ENCODE measurements around the gene NUDT15.

The NUDT15 gene

DNA sequence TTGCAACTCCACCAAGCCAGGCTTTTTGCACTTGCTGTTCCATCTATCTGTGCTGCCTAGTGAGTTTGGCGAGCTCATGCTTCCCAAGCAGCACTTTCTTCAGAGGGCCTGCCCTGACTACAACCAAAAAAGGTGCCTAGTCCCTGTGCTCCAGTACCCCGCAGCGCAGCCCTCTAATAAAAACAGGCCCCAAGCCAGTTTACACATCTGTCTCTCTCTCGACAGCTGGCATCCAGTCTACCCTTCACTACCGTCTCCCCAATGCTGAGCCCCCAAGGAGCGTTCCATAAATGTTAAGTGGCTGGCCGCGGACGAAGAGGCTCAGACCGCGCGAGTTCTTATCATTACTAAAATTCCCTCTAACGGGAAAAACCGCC lies 56.9 kb downstream of the NUDT15 start:
- Histone ChIP-seq H3K27me3 (ENCODE audit: insufficient read depth, low read length) (no peaks in the 10 kb centered on the region), H3K9me2 (ENCODE audit: low read depth, low read length) (no peaks in the 10 kb centered on the region), H3K27ac (ENCODE audit: low read depth, low read length, poor library complexity, severe bottlenecking) (peak overlapping the region; percentile 14), H3K9me3 (ENCODE audit: low read length) (no peaks in the 10 kb centered on the region), H2AFZ (ENCODE audit: low read length) (no peak overlapping the region), H3K79me2 (ENCODE audit: insufficient read depth, low read length) (peaks cover 55% of the 10 kb centered on the region), H3K4me3 (ENCODE audit: low read depth, low read length, poor library complexity, severe bottlenecking) (peak overlapping the region; percentile 96), H3K4me1 (ENCODE audit: insufficient read depth, low read length, severe bottlenecking) (peaks cover 20% of the 10 kb centered on the region), H3K36me3 (ENCODE audit: insufficient read depth, low read length) (peaks cover under 1% of the 10 kb centered on the region), H4K20me1 (ENCODE audit: insufficient read depth, low read length) (no peaks in the 10 kb centered on the region), H3F3A (ENCODE audit: insufficient read depth, low read length) (no peaks in the 10 kb centered on the region), H3K4me2 (ENCODE audit: low read length) (peak overlapping the region; percentile 96), H3K9ac (ENCODE audit: low read length) (peak overlapping the region; percentile 96)
- TF ChIP-seq, protein P1, sequence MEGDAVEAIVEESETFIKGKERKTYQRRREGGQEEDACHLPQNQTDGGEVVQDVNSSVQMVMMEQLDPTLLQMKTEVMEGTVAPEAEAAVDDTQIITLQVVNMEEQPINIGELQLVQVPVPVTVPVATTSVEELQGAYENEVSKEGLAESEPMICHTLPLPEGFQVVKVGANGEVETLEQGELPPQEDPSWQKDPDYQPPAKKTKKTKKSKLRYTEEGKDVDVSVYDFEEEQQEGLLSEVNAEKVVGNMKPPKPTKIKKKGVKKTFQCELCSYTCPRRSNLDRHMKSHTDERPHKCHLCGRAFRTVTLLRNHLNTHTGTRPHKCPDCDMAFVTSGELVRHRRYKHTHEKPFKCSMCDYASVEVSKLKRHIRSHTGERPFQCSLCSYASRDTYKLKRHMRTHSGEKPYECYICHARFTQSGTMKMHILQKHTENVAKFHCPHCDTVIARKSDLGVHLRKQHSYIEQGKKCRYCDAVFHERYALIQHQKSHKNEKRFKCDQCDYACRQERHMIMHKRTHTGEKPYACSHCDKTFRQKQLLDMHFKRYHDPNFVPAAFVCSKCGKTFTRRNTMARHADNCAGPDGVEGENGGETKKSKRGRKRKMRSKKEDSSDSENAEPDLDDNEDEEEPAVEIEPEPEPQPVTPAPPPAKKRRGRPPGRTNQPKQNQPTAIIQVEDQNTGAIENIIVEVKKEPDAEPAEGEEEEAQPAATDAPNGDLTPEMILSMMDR (IDR thresholded peaks at IDR 0.05; ENCODE audit: low read length): no peak
- no peak for TF ChIP-seq EZH2 (IDR thresholded peaks at IDR 0.05; ENCODE audit: borderline replicate concordance, low read length)

DNA sequence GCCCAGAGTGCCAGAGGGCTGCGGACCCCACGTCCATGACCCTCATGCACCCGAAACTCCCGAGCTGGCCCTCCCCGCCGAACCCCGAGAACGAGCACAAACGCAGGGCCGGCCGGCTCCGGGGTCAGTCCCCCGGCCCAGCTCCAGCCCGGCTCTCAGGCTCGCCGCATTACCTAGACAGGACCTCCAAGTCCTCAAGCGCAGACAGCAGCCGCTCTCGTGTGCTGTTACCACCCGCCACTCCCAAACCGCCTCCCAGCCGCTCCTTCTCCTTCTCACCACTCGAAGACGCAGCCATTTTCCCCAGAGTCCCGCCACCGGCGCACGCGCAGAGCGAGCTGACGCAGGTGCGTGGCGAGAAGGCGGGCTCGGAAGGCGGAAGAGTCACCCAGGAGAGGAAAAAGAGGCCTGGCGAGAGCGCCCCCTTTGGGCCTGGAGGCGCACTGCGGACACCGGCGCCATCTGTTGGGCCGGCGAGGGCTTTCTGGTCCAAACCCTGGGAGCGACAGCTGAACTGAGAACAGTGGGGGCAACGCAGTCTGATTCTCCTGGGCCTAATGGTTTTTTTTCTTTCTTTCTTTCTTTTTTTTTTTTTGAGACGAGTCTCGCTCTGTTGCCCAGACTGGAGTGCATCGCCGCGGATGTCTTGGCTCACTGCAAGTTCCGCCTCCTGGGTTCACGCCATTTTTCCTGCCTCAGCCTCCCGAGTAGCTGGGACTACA lies 57.4 kb downstream of the NUDT15 start, which contains the start of gene MED4:
Gene MED4, minus strand, starts transcription at position 324 of the 722 bp plus-strand sequence. Its CDS starts 26 bp downstream, at position 298.
- H3K9ac ChIP-seq (ENCODE audit: low read length): peak within 1 kb of the TSS; percentile 96
- peak within 1 kb of the TSS; percentile 96 for H3K4me2 ChIP-seq (ENCODE audit: low read length)
- no peaks in the 10 kb centered on the region; the same call in none of the 2 replicates for H3K36me3 ChIP-seq (ENCODE audit: insufficient read depth, low read length)
- H3K4me3 ChIP-seq (ENCODE audit: low read depth, low read length, poor library complexity, severe bottlenecking): peak within 1 kb of the TSS; percentile 96
- peaks cover 20% of the 10 kb centered on the region for H3K4me1 ChIP-seq (ENCODE audit: insufficient read depth, low read length, severe bottlenecking)
- H4K20me1 ChIP-seq (ENCODE audit: insufficient read depth, low read length): no peaks in the 10 kb centered on the region
- TF ChIP-seq, protein P1 (IDR thresholded peaks at IDR 0.05; ENCODE audit: low read length): peak; percentile 97
- TF ChIP-seq EZH2 (IDR thresholded peaks at IDR 0.05; ENCODE audit: borderline replicate concordance, low read length): no peak
- H3K9me2 ChIP-seq (ENCODE audit: low read depth, low read length): no peaks in the 10 kb centered on the region
- H3K9me3 ChIP-seq (ENCODE audit: low read length): no peaks in the 10 kb centered on the region
- H3F3A ChIP-seq (ENCODE audit: insufficient read depth, low read length): no peaks in the 10 kb centered on the region
- H2AFZ ChIP-seq (ENCODE audit: low read length): peak within 1 kb of the TSS; percentile 50; the same call in 1 of the 2 replicates
- H3K27ac ChIP-seq (ENCODE audit: low read depth, low read length, poor library complexity, severe bottlenecking): peak within 1 kb of the TSS; percentile 14
- no peaks in the 10 kb centered on the region for H3K27me3 ChIP-seq (ENCODE audit: insufficient read depth, low read length)
- H3K79me2 ChIP-seq (ENCODE audit: insufficient read depth, low read length): peaks cover 49% of the 10 kb centered on the region

DNA sequence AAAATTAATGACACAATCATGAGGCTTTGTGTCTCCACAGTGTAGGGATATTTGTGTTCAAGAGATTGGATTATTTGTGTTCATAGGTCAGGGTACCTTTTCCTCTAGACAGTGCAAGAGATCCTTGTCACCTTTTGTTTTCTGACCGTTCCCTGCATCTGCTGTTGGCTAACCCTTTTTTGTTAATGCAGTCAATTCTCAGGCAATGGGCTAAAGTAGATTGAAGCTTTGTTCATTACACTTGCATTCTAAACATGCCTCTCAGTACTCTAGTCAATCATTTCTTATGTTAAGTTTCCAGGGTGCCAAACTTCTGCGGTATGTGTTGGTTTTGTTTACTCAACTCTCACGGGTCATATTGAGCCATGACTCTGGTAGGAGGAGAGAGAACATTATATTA lies 59.1 kb downstream of the NUDT15 start:
- no peak for TF ChIP-seq EZH2 (IDR thresholded peaks at IDR 0.05; ENCODE audit: borderline replicate concordance, low read length)
- TF ChIP-seq, protein P1 (IDR thresholded peaks at IDR 0.05; ENCODE audit: low read length): no peak
- Histone ChIP-seq H3K9ac (ENCODE audit: low read length) (no peak overlapping the region), H3K27ac (ENCODE audit: low read depth, low read length, poor library complexity, severe bottlenecking) (no peak overlapping the region), H3K9me2 (ENCODE audit: low read depth, low read length) (no peaks in the 10 kb centered on the region), H4K20me1 (ENCODE audit: insufficient read depth, low read length) (no peaks in the 10 kb centered on the region), H3K27me3 (ENCODE audit: insufficient read depth, low read length) (no peaks in the 10 kb centered on the region), H2AFZ (ENCODE audit: low read length) (no peak overlapping the region), H3K36me3 (ENCODE audit: insufficient read depth, low read length) (no peaks in the 10 kb centered on the region; the same call in none of the 2 replicates), H3K4me1 (ENCODE audit: insufficient read depth, low read length, severe bottlenecking) (peaks cover 20% of the 10 kb centered on the region), H3K4me2 (ENCODE audit: low read length) (no peak overlapping the region), H3F3A (ENCODE audit: insufficient read depth, low read length) (no peaks in the 10 kb centered on the region), H3K4me3 (ENCODE audit: low read depth, low read length, poor library complexity, severe bottlenecking) (no peak overlapping the region), H3K79me2 (ENCODE audit: insufficient read depth, low read length) (peaks cover 32% of the 10 kb centered on the region), H3K9me3 (ENCODE audit: low read length) (no peaks in the 10 kb centered on the region)
